NCI-H2227 (cell line): ENCODE results near the gene GLDC.

Source experiments
- DNase-seq: peaks from one replicate; lab custom pipeline; 2025; ENCODE audit not compliant: unreplicated experiment; lab: John Stamatoyannopoulos, UW

Gene GLDC

DNA sequence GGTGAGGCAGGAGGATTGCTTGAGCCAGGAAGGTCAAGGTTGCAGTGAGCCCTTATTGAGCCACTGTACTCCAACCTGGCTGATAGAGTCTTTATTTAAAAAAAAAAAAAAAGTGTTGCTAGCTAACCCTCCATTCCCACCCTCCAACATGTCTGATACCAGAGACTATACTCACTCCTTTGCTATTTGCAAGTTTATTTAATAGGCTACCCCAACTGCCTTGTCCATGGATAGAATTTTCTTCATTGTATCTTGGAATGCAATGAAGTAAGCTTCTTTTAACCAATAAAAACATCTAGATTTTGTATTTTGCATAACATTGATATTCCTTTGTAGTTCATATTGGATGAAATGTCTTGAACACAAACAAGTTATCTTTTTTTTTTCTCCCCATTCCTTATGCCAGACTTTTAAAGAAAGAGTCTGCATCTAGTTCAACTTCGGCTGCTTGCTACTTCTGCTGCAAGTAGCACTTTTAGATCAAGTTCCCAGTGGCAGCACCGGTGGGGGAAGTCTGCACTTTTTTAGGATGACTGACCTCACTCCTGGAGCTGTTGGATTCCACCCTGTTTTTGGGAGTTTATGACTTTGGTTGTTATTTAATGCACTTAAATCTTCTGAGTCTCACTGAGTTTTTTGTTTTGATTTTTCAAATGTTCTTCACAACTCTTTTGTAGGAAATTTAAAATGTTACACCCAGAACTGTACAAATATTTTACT, 120.0 kb downstream of the GLDC start:
- no peak for DNase-seq

DNA sequence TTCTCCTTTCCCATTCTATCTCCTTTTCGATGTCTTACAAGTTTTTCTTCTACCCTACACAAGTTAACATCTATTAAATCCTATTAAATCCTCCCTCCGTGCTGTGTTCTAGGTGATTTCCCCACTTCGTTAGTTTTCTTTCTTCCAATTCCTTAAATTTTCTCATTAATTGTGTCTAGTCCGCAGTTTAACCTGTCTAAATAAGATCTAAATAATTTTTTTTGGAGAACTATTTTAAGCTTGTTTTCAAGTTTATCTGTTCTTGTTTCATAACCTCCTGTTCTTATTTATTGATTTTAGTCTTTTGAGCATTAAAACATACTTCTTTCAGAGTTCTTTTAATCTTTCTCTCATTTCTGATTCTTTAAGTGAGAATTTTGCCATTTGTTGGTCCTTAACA, 123.3 kb downstream of the GLDC start:
- no peak for DNase-seq

DNA sequence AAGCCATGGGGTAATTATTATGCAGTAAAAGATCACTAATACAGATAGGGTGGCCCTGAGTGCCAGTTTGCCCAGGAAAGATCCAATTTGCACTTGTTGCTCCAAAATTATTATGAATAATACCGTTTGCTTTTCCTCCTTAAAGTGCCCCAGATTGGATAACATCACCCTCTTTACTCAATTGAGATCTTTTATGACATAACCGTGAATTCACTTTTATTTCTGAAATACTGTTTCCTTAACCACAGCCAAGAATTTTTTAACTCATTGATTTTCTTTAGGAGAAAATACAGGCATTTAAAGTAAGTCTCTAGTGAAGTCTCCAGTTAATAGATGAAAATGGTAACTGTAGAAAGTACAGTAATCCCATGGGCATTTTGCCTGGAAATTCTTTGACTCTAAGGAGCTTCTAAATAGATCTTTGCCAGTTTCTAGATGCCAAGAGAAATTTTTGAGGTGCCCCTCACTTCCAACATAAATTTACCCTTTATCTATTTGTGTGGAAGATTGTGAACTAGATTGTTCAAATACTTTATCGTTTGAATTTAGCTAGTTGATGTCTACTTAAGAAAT, 133.4 kb downstream of the GLDC start:
- no peak for DNase-seq

DNA sequence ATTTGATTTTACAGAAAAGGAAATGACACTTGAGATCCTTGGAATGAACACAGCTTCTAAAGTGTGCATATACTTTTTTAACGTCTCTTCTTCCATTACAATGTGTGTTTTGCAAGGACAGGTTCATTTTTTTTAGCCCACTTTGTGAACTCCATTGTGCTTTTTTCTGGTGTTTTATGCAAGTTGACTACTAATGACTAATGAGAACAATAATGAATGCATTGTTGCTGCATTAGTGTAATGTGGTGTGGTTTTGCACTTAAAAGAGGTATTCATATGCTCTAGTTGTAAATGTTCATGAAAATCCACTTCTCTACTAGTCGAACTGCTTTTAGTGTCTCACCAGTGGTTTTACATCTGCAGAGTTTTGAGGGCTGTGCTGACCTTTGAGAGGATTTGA, 139.0 kb downstream of the GLDC start:
- no peak for DNase-seq

DNA sequence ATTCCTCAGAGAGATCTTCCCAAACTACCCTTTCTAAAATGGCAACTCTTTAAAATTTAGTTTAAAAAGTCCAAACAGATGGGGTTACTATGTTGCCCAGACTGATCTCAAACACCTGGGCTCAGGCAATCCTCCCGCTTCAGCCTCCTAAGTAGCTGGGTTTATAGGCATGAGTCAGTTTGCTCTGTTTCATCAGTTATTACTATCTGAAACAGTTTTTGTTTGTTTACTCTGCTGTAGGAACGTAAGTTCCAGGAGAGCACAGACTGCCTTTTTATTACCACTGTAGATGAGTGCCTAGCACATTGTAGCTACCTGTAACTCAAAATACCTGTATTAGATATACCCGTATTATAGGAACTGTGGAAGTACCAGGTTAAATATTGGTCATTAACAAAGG, 143.1 kb downstream of the GLDC start:
- no peak for DNase-seq

DNA sequence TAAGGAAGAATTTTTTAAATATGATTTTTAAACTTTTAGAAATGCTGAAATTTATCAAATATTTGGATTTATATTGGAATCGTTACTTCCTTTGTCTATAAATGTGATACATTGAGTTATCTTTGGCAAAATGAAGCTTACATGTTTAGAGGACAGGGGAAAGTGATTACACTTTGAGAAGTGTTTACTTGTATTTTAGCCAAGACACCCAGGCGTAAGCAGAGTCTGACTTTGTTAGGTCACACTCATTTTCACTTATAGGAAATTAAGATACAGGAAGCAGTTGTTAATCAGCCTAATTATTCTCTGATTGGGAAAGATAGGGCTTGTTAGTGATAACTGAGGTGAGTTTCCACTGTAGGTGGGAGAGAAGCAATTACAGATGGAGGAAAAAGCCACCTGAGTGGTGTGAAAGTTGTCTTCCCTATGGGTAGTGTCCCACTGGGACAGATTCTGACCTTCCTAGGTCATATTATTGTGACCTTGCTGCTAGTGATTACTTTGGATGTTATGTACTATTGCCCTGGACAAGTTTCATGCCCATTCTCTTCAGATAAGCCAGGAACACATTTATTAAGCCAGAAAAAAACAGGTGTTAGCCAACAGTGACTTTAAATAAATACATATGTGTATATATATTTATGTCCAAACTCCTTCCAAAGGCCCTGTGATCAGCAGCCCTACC, 143.9 kb downstream of the GLDC start:
- no peak for DNase-seq

DNA sequence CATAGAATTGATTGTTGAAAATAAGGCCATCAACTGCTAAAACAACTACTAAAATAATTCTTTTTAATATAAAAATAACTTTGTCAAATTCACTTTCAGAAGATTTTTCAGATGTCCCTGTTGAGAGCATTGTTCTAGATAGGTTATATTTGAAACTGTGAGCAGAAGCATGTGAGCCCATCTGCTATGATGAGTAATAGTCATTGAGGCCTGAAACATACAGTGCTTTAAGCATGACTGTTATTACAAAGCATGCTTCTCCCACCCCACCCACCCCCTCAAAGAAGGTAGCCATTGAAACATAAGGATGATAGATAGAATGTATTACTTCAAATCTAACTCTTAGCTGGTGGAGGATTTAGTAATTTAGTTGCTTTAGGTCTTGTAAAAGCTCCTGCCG, 146.5 kb downstream of the GLDC start:
- no peak for DNase-seq

DNA sequence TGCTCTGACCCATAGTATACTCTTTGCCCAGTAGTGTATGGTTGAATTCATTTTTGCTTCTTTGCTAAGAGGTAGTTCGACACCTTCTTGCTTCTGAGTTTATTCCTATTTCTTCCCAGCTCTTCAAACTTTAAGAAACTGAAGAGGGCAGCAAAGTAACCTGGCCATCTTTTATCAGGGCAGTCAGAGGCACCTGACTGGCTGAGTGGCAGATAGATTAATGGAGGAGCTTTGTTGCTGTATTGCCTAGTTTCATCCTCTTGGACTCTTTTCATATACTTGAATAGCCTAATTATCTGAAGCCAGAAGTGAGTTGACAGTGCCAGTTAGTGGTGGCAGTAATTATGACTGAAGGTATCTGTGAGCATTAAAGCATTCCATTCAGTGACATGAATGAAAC, 150.1 kb downstream of the GLDC start:
- no peak for DNase-seq

DNA sequence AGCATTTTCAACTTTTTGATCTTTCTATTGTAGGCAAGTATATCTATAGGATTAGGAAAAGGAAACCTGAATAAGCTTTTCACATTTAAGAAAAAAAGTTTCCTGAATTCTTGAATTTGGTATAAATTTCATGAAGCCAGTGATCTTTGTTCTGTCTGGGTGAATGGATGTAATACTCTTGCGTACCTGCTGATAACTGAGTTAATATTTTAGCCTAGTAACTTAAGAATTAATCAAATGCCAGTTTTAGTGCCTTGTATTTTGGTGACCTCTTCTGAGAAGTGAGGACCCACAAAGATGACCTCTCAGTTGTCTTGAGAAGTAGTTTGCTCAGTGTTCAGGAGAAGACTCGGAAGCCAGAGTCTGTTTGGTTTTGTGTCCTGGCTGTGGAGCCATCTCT, 154.7 kb downstream of the GLDC start:
- DNase-seq, result no peak

DNA sequence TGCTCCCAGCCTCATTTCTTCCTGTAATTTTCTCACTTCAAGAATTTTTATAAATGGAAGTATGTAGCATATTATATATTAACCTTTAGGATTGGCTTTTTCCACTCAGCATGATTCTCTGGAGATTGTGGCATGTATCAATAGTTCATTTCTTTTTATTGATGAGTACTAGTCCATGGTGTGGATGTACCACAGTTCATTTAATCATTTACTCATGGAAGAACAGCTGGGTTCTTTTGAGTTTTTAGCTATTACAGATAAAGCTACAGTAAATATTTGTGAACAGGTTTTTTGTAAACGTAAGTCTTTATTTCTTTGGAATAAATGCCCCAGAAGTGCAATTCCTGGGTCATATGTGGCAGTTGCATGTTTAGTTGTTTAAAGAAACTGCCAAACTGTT, 156.4 kb downstream of the GLDC start:
- DNase-seq, result no peak

DNA sequence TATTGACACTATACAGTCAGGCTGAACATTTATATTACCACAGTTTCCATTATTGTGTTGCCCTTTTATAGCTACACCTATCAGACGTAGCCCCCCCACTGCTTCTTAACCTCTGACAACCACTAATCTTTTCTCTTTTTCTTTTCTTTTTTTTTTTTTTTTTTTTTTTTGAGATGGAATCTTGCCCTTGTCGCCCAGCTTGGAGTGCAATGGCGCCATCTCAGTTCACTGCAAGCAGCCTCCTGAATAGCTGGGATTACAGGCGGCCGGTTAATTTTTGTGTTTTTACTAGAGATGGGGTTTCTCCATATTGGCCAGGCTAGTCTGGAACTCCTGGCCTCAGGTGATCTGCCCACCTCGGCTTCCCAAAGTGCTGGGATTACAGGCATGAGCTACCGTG, 157.1 kb downstream of the GLDC start:
- no peak for DNase-seq

DNA sequence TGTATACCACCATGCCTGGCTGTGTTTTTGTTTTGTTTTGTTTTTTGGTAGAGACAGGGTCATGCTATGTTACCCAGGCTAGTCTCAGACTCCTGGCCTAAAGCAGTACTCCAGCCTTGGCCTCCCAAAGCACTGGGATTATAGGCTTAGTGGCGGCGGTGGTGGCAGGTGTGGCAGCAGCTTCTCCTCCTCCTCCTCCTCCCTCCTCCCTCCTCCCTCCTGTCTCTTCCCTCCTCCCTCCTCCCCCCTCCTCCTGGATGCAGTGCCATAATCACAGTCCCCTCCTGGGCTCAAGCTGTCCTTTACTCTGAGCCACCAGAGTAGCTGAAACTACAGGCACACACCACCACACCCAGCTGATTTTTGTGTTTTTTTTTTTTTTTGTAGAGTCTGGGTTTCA, 161.3 kb downstream of the GLDC start:
- no peak for DNase-seq
